H9 (cell line): ENCODE data around the gene SYT9. TPM values are rescaled to one million over a fixed set of nuclear protein-coding genes. Genes with fewer than 3 reads are reported as not detected.

Experiments
- DNase-seq: peaks from one replicate; pipeline ENCODE4 v3.0.0-alpha.2; 2017
- H2AFZ ChIP-seq: one replicate; pipeline ENCODE4 v1.6.1; 2013; ENCODE audit warnings: mild to moderate bottlenecking, low read length, control low read depth, moderate library complexity
- H2AK5ac ChIP-seq: 2 replicates; pipeline ENCODE4 v1.6.1; 2013; ENCODE audit warnings: low read length, control low read depth, mixed read lengths; ENCODE audit not compliant: insufficient read length
- H2BK120ac ChIP-seq: one replicate; pipeline ENCODE4 v1.6.1; 2013; ENCODE audit warnings: low read depth, mild to moderate bottlenecking, low read length, control low read depth, inconsistent platforms; ENCODE audit not compliant: poor library complexity, severe bottlenecking
- H2BK12ac ChIP-seq: 2 replicates; pipeline ENCODE4 v1.6.1; 2013; ENCODE audit warnings: low read length, control low read depth, mixed read lengths, low read depth; ENCODE audit not compliant: insufficient read length
- H2BK15ac ChIP-seq: 2 replicates; pipeline ENCODE4 v1.6.1; 2013; ENCODE audit warnings: low read depth, low read length, control low read depth
- H2BK20ac ChIP-seq: one replicate; pipeline ENCODE4 v1.6.1; 2013; ENCODE audit warnings: low read depth, mild to moderate bottlenecking, low read length, control low read depth, inconsistent platforms; ENCODE audit not compliant: poor library complexity, severe bottlenecking
- H2BK5ac ChIP-seq: 2 replicates; pipeline ENCODE4 v1.6.1; 2013; ENCODE audit warnings: low read length, control low read depth, mixed read lengths; ENCODE audit not compliant: insufficient read length
- H3K14ac ChIP-seq: 2 replicates; pipeline ENCODE4 v1.6.1; 2013; ENCODE audit warnings: low read length, control low read depth; ENCODE audit not compliant: insufficient read depth
- H3K18ac ChIP-seq: 2 replicates; pipeline ENCODE4 v1.6.1; 2013; ENCODE audit warnings: low read depth, mild to moderate bottlenecking, mixed read lengths, low read length, control low read depth; ENCODE audit not compliant: insufficient read length
- H3K23ac ChIP-seq: 2 replicates; pipeline ENCODE4 v1.6.1; 2013; ENCODE audit warnings: low read length, control low read depth, mixed read lengths, low read depth; ENCODE audit not compliant: insufficient read length
- H3K23me2 ChIP-seq: 2 replicates; pipeline ENCODE4 v1.6.1; 2013; ENCODE audit warnings: low read depth, mild to moderate bottlenecking, mixed read lengths, low read length, control low read depth; ENCODE audit not compliant: insufficient read length, poor library complexity, severe bottlenecking
- H3K27ac ChIP-seq: 2 replicates; pipeline ENCODE4 v1.5.1; 2013; ENCODE audit warnings: low read length, control low read depth, mixed read lengths, low read depth; ENCODE audit not compliant: insufficient read length
- H3K27me3 ChIP-seq: 2 replicates; pipeline ENCODE4 v1.6.1; 2013; ENCODE audit warnings: low read length, control low read depth, inconsistent platforms; ENCODE audit not compliant: insufficient read depth
- H3K4ac ChIP-seq: 2 replicates; pipeline ENCODE4 v1.6.1; 2013; ENCODE audit warnings: low read depth, mild to moderate bottlenecking, control low read depth, inconsistent platforms, low read length, moderate library complexity
- H3K4me1 ChIP-seq: 2 replicates; pipeline ENCODE4 v1.6.1; 2013; ENCODE audit warnings: low read length, control low read depth, inconsistent platforms; ENCODE audit not compliant: insufficient read depth
- H3K4me2 ChIP-seq: 2 replicates; pipeline ENCODE4 v1.6.1; 2013; ENCODE audit warnings: low read length, control low read depth, mixed read lengths; ENCODE audit not compliant: insufficient read length, insufficient read depth
- H3K56ac ChIP-seq: 2 replicates; pipeline ENCODE4 v1.6.1; 2013; ENCODE audit warnings: low read depth, mild to moderate bottlenecking, mixed read lengths, low read length, control low read depth; ENCODE audit not compliant: insufficient read length
- H3K79me1 ChIP-seq: 2 replicates; pipeline ENCODE4 v1.6.1; 2013; ENCODE audit warnings: low read depth, mild to moderate bottlenecking, moderate library complexity, low read length, control low read depth, inconsistent platforms; ENCODE audit not compliant: insufficient read depth, poor library complexity, severe bottlenecking
- H3K79me2 ChIP-seq: 2 replicates; pipeline ENCODE4 v1.6.1; 2013; ENCODE audit warnings: low read length, control low read depth, inconsistent platforms; ENCODE audit not compliant: insufficient read depth
- H3K9ac ChIP-seq: 2 replicates; pipeline ENCODE4 v1.6.1; 2013; ENCODE audit warnings: low read length, control low read depth, mixed read lengths; ENCODE audit not compliant: insufficient read length; ENCODE audit errors: extremely low read depth
- H3K9me3 ChIP-seq: one replicate; pipeline ENCODE4 v1.6.1; 2013; ENCODE audit warnings: low read depth, low read length, inconsistent platforms; ENCODE audit not compliant: control insufficient read depth
- H3T11ph ChIP-seq: one replicate; pipeline ENCODE4 v1.6.1; 2013; ENCODE audit warnings: mild to moderate bottlenecking, low read length, control low read depth, inconsistent platforms
- H4K20me1 ChIP-seq: one replicate; pipeline ENCODE4 v1.6.1; 2013; ENCODE audit not compliant: control insufficient read depth, insufficient read length, insufficient read depth
- H4K5ac ChIP-seq: 2 replicates; pipeline ENCODE4 v1.6.1; 2013; ENCODE audit warnings: low read depth, mild to moderate bottlenecking, mixed read lengths, low read length, control low read depth; ENCODE audit not compliant: insufficient read length
- H4K8ac ChIP-seq: replicated peaks from 2 replicates; pipeline ENCODE4 v1.6.1; 2013; ENCODE audit warnings: low read length, control low read depth, mixed read lengths, low read depth; ENCODE audit not compliant: insufficient read length
- H4K91ac ChIP-seq: 2 replicates; pipeline ENCODE4 v1.6.1; 2013; ENCODE audit warnings: low read depth, mild to moderate bottlenecking, moderate library complexity, mixed read lengths, low read length, control low read depth; ENCODE audit not compliant: insufficient read length
- H3K27ac Mint-ChIP-seq, 3 experiments: 2 replicates in 2 of 3; 3 replicates in 1 of 3; pipeline ENCODE4 v1.8.0; 2020 to 2021; ENCODE audit warnings: mixed read lengths in 3 of 3, mild to moderate bottlenecking in 1 of 3, moderate library complexity in 1 of 3
- H3K27me3 Mint-ChIP-seq: 2 replicates; pipeline ENCODE4 v1.8.0; 2021; ENCODE audit warnings: low read depth, mild to moderate bottlenecking, moderate library complexity, mixed read lengths
- H3K36me3 Mint-ChIP-seq, 3 experiments: 2 replicates in 2 of 3; 3 replicates in 1 of 3; pipeline ENCODE4 v1.8.0; 2020 to 2021; ENCODE audit warnings: low read depth in 3 of 3, mixed read lengths in 3 of 3; ENCODE audit not compliant: insufficient read depth in 1 of 3
- H3K4me1 Mint-ChIP-seq, 2 experiments: 2 replicates each; pipeline ENCODE4 v1.8.0; 2020; ENCODE audit warnings: mixed read lengths in 2 of 2
- H3K4me3 Mint-ChIP-seq, 2 experiments: 2 replicates in 1 of 2; 3 replicates in 1 of 2; pipeline ENCODE4 v1.8.0; 2020 to 2021; ENCODE audit warnings: mild to moderate bottlenecking in 2 of 2, mixed read lengths in 2 of 2, moderate library complexity in 1 of 2
- H3K9me3 Mint-ChIP-seq, 2 experiments: 2 replicates in 1 of 2; 3 replicates in 1 of 2; pipeline ENCODE4 v1.8.0; 2020; ENCODE audit warnings: mild to moderate bottlenecking in 2 of 2, mixed read lengths in 2 of 2, moderate library complexity in 1 of 2
- CTCF ChIP-seq: fragments of 200-600 bp; sonication (generic); conservative IDR thresholded peaks from 3 replicates; pipeline ENCODE4 v1.8.0; 2021; ENCODE audit warnings: antibody characterized with exemption, mild to moderate bottlenecking
- WGBS: extraction: QIAGEN DNeasy Blood & Tissue Kit; methylation state at CpG from one replicate; pipeline ENCODE4 v1.1.7; 2013; ENCODE audit warnings: missing lambda C conversion rate, low lambda C conversion rate, mixed read lengths; ENCODE audit not compliant: insufficient read length; ENCODE audit errors: extremely low coverage; 5-methylcytosine and 5-hydroxymethylcytosine counted together
- total RNA-seq: library from RNA; stranded (reverse); gene quantifications from 2 replicates; pipeline ENCODE4 v1.2.1, GENCODE V29; 2021

The SYT9 gene
- total RNA-seq, 1 experiment from 2014 or later: 0.63 TPM

- Histone ChIP-seq H3K23ac (no peak overlapping the region), H3T11ph (no peak overlapping the region), H2AFZ (no peak overlapping the region), H2BK12ac (no peak overlapping the region), H3K79me2 (no peaks in the 10 kb centered on the region), H3K14ac (no peak overlapping the region), H3K9ac (no peak overlapping the region), H4K20me1 (no peaks in the 10 kb centered on the region), H3K4me2 (no peak overlapping the region), H2BK20ac (no peak overlapping the region), H3K27me3 (peaks cover 2% of the 10 kb centered on the region; the same call in 1 of the 2 replicates), H4K8ac (no peak overlapping the region), H2BK15ac (no peak overlapping the region), H3K56ac (no peak overlapping the region), H3K23me2 (no peaks in the 10 kb centered on the region), H2BK5ac (no peak overlapping the region), H4K5ac (no peak overlapping the region), H2AK5ac (no peak overlapping the region), H3K27ac (no peak overlapping the region), H3K18ac (no peak overlapping the region), H3K79me1 (no peaks in the 10 kb centered on the region), H3K4me1 (no peaks in the 10 kb centered on the region), H3K9me3 (no peaks in the 10 kb centered on the region), H2BK120ac (no peak overlapping the region), H4K91ac (no peak overlapping the region), H3K4ac (no peak overlapping the region)
- Mint-ChIP-seq H3K27ac (no peak overlapping the region), H3K4me3 (no peak overlapping the region), H3K36me3 (no peaks in the 10 kb centered on the region), H3K9me3 (no peaks in the 10 kb centered on the region), H3K4me1 (peaks cover 0 to 12% of the 10 kb centered on the region in 2 experiments; a peak in 2 of 4 replicates), H3K27me3 (peaks cover 29% of the 10 kb centered on the region)
- TF ChIP-seq CTCF: no peak
- no peak for DNase-seq
- WGBS: no CpG with 5 or more reads among the region's 3 CpGs
These were observed 6.4 kb upstream of the SYT9 start for GRCh38 chr11:7245341-7245740.
